Prostate gland (tissue), 2 donors: ENCODE measurements around the gene ANO10. TPM values are rescaled to one million over a fixed set of nuclear protein-coding genes. Genes with fewer than 3 reads are reported as not detected.

ENCODE experiments used
- DNase-seq: peaks from one replicate; pipeline ENCODE4 v3.0.0-alpha.2; 2019; ENCODE audit warnings: low spot score
- H3K27ac ChIP-seq, 2 donors: fragments of 200-600 bp; sonication (generic); 2 replicates each; pipeline ENCODE4 v1.5.1; 2017 to 2019
- H3K27me3 ChIP-seq: fragments of 200-600 bp; sonication (generic); replicated peaks from 2 replicates; pipeline ENCODE4 v1.5.1; 2019; ENCODE audit not compliant: insufficient read depth
- H3K36me3 ChIP-seq, 2 donors: fragments of 200-600 bp; sonication (generic); 1 replicate in 1 of 2; 2 replicates in 1 of 2; pipeline versions ENCODE4 v1.5.1 to v1.8.1; 2017 to 2019
- H3K4me1 ChIP-seq: fragments of 200-600 bp; sonication (generic); replicated peaks from 2 replicates; pipeline ENCODE4 v1.5.1; 2019
- H3K4me3 ChIP-seq, 2 donors: fragments of 200-600 bp; sonication (generic); 2 replicates each; pipeline ENCODE4 v1.5.1; 2017 to 2019
- H3K9me3 ChIP-seq: fragments of 200-600 bp; sonication (generic); 2 replicates; pipeline ENCODE4 v1.5.1; 2017
- CTCF ChIP-seq, 4 experiments: fragments of 200-600 bp in 2 of 4; fragments of 450-650 bp in 2 of 4; sonication (generic) in 2 of 4; IDR thresholded peaks; 1 replicate in 3 of 4; 2 replicates in 1 of 4; pipeline ENCODE4 v1.5.1; 2016 to 2019; ENCODE audit warnings: antibody characterized with exemption in 4 of 4, mild to moderate bottlenecking in 2 of 4, moderate library complexity in 2 of 4
- POLR2A ChIP-seq: fragments of 450-650 bp; IDR thresholded peaks from one replicate; pipeline ENCODE4 v1.6.1; 2016; ENCODE audit warnings: antibody characterized with exemption, mild to moderate bottlenecking
- POLR2AphosphoS5 ChIP-seq: sonication (generic); formaldehyde crosslinking; IDR thresholded peaks from one replicate; pipeline ENCODE4 v1.6.1; 2017; ENCODE audit warnings: antibody characterized with exemption
- WGBS: methylation state at CpG from one replicate; pipeline ENCODE4 v1.1.5; 2018; 5-methylcytosine and 5-hydroxymethylcytosine counted together
- intact Hi-C: fragments of 100-400 bp; cut with DNase I; formaldehyde crosslinking; loops from one replicate; pipeline ENCODE4 v1.14.2; 2022
- total RNA-seq, 2 donors: library from RNA; depleted of rRNA; stranded (reverse); fragments of >200 nt; gene quantifications; one replicate each; pipeline ENCODE4 v1.1.0, GENCODE V29; 2016

ANO10 gene
- total RNA-seq, 2 donors from 2014 or later, result 12.4 to 17.7 TPM

GRCh38 chr3:43378066-43378935 is 243.5 kb downstream of the ANO10 start:
- Histone ChIP-seq H3K27me3 (no peaks in the 10 kb centered on the region), H3K36me3 (no peaks in the 10 kb centered on the region), H3K4me3 (no peak overlapping the region), H3K9me3 (no peaks in the 10 kb centered on the region), H3K27ac (peak overlapping the region in 1 of 2 donors; percentile 16), H3K4me1 (no peaks in the 10 kb centered on the region)
- TF ChIP-seq POLR2AphosphoS5 (no peak), POLR2A (no peak), CTCF (IDR thresholded peaks at IDR 0.05) (peak; percentile 23 to 56 (median 43))
- no peak for DNase-seq
- intact Hi-C loops, result no loop called here
- WGBS, result 91% methylated on average over 2 of the region's 2 CpGs

GRCh38 chr3:43373560-43373928 is 248.3 kb downstream of the ANO10 start:
- WGBS, result 85% methylated on average over 3 of the region's 3 CpGs
- intact Hi-C loops, result no loop called here
- no peaks in the 10 kb centered on the region for H3K27me3 ChIP-seq
- no peaks in the 10 kb centered on the region for H3K36me3 ChIP-seq
- H3K4me1 ChIP-seq, result no peaks in the 10 kb centered on the region
- no peaks in the 10 kb centered on the region for H3K9me3 ChIP-seq
- no peak overlapping the region for H3K4me3 ChIP-seq
- H3K27ac ChIP-seq, result no peak overlapping the region
- no peak for DNase-seq
- TF ChIP-seq CTCF (IDR thresholded peaks at IDR 0.05) (no peak), POLR2AphosphoS5 (no peak), POLR2A (no peak)

- WGBS, result 80% methylated on average over 11 of the region's 11 CpGs
- intact Hi-C loops, result no loop called here
- no peak for TF ChIP-seq POLR2A
- TF ChIP-seq POLR2AphosphoS5, result no peak
- TF ChIP-seq CTCF (IDR thresholded peaks at IDR 0.05), result no peak
Observed at GRCh38 chr3:43372809-43373559, 248.8 kb downstream of the ANO10 start.

GRCh38 chr3:43372007-43372740 is 249.6 kb downstream of the ANO10 start:
- Histone ChIP-seq H3K27me3 (no peaks in the 10 kb centered on the region), H3K27ac (no peak overlapping the region), H3K4me1 (no peaks in the 10 kb centered on the region), H3K36me3 (no peaks in the 10 kb centered on the region), H3K4me3 (no peak overlapping the region), H3K9me3 (no peaks in the 10 kb centered on the region)
- 89% methylated on average over 10 of the region's 10 CpGs for WGBS
- no peak for TF ChIP-seq CTCF (IDR thresholded peaks at IDR 0.05)
- no peak for TF ChIP-seq POLR2AphosphoS5
- no peak for TF ChIP-seq POLR2A
- no peak for DNase-seq
- intact Hi-C loops, result no loop called here

More at GRCh38 chr3:43372809-43373559, 248.8 kb downstream of the ANO10 start:
- Histone ChIP-seq H3K36me3 (no peaks in the 10 kb centered on the region), H3K9me3 (no peaks in the 10 kb centered on the region), H3K4me3 (no peak overlapping the region), H3K27ac (no peak overlapping the region), H3K27me3 (no peaks in the 10 kb centered on the region), H3K4me1 (no peaks in the 10 kb centered on the region)
- no peak for DNase-seq
